ENCODE results near the gene MARK4. TPM values are rescaled to one million over a fixed set of nuclear protein-coding genes. Genes with fewer than 3 reads are reported as not detected.

The MARK4 gene
- total RNA-seq, 2 donors from 2014 or later, result 28.2 to 30.9 TPM

DNA sequence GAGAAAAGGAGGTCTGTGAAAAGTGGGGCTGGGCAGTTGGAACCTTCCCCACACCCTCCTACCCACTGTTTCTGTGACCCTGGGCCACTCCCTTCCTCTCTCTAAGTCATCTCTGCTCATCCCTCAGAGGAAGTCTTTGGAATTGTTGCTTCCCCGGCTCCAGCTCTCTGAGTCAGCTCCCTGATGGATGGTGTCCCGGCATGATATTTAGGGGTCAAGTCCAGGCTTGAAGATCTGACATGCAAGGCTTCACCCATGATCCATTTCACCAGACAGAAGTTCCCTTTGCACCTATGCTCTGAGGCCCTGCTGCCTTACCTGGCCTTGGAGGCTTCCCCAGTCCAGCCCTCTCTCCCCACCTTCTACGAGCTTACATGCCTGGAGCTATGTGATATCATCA lies 19.2 kb upstream of the MARK4 start:
- DNase-seq (ENCODE audit: low spot score in 2 of 2), result no peak
- Mint-ChIP-seq H3K36me3 (peaks cover 0 to 5% of the 10 kb centered on the region in 2 donors), H3K9me3 (no peaks in the 10 kb centered on the region), H3K27ac (no peak overlapping the region)
- ATAC-seq, result no peak

DNA sequence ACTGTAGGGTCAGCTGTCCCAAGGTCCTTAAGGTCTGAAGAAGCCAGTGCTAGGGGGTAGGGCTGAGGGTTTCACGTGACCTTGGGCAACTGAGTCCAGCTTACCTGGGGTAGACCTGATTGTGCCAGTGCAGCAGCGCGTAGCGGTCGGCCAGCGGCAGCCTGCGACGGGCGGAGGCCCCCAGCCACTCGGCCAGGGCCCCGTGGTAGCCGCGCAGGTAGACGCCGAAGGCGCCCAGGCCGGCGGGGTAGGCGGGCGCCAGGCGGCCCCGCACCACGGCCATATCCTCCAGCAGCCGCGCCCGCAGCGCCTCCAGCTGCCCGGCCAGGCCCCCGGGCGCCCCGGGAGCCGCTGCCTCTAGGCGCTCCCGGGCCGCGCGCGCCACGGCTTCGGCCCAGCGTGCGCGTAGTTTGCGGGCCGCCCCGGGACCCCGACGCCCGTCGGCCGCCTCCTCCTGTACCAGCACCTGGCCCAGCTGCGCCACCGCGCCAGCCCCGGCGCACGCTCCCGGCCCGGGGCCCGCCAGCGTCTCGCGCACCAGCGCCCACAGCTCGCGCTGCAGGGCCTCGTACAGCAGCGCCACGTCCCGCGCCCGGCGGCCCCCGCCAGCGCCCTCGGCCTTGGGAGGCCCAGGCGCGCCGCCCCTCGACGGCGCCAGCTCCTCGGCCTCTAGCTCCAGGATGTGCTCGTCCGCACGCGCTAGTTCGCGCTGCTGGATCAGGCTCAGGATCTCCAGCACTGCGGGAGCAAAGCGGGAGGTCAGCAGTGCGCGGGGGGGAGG lies 16.8 kb upstream of the MARK4 start:
- H3K36me3 Mint-ChIP-seq, result peaks cover 0 to 5% of the 10 kb centered on the region in 2 donors
- no peaks in the 10 kb centered on the region for H3K9me3 Mint-ChIP-seq
- no peak for DNase-seq (ENCODE audit: low spot score in 2 of 2)
- H3K27ac Mint-ChIP-seq, result no peak overlapping the region
- no peak for ATAC-seq

DNA sequence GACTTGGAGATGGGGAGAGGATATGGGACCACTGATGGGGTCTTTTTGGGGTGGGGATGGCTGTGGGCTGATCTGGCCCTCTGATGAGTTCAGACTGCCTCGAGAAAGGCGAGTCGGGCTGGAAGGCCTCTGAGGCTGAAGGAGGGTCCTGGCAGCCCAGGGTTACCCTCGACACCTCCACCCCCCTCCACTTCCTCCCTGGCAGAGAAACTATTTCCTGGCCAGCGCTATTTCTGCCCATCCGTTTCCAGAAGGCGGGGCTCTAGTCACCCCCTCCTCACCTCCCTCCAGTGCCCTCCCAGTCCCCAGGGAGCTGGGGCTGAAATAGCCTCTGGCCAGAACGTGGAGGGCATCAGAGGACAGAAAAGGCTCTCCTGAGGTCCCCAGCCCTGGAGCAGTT lies 15.6 kb upstream of the MARK4 start:
- no peak overlapping the region for H3K27ac Mint-ChIP-seq

DNA sequence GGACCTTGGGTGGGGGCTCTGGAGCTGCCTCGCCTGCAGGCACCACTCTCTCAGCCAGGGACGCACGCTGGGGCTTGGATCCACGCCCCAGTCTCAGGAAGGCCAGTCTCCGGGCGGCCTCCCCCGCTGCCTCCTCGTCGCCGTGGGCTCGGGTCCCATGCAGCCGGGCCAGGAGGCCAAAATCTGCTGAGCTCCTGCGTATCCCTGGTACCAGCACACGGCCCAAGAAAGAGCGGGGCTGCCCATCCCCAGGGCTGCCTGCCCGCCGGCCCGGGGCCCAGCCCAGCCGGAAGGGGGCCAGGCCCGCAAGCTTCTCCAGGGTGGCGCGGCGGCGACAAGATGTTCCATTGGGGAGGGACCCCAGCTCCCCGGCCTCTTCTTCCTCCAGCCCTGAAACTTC lies 12.5 kb upstream of the MARK4 start:
- Mint-ChIP-seq H3K27ac (no peak overlapping the region), H3K36me3 (peaks cover 0 to 4% of the 10 kb centered on the region in 2 donors), H3K9me3 (no peaks in the 10 kb centered on the region)
- no peak for ATAC-seq
- DNase-seq (ENCODE audit: low spot score in 2 of 2), result no peak

More for the DNA sequence above, 15.6 kb upstream of the MARK4 start:
- DNase-seq (ENCODE audit: low spot score in 2 of 2) (no peak), ATAC-seq (no peak)
- peaks cover 0 to 5% of the 10 kb centered on the region in 2 donors for H3K36me3 Mint-ChIP-seq
- no peaks in the 10 kb centered on the region for H3K9me3 Mint-ChIP-seq

GRCh38 chr19:45243144-45243732 lies 7.8 kb upstream of the MARK4 start:
- no peak overlapping the region for H3K27ac Mint-ChIP-seq
- H3K9me3 Mint-ChIP-seq, result no peaks in the 10 kb centered on the region
- H3K36me3 Mint-ChIP-seq, result no peaks in the 10 kb centered on the region
- DNase-seq (ENCODE audit: low spot score in 2 of 2) (no peak), ATAC-seq (no peak)

DNA sequence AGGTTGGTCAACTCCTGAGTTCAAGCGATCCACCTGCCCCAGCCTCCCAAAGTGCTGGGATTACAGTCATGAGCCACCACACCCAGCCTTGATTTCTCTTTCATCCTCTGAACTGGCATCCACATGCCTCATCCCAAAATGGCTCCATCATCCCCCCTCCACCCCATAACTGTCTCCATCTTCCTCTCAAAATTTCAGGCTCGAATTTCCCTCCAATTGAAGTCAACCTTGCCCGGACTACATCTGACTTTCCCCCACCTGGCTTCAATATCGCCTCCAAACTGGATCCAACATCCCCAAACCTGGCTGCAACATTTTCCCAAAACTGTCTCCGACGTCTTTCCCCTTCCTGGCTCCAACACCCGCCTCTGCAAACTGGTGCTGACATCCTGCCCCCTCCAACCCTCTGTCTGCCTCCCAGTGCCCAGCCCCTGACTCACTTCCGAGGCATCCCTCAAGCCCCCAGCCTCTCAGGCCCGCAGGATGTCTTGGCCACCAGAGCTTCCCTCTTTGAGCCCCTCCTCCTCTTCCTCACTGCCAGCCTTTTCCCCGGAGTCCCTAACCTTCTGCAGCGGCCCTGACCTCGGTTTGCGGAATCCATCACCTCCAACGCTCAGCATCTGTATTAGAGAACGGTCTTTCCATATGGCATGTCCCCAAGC lies 6.8 kb upstream of the MARK4 start:
- no peak for DNase-seq (ENCODE audit: low spot score in 2 of 2)
- Mint-ChIP-seq H3K9me3 (no peaks in the 10 kb centered on the region), H3K36me3 (no peaks in the 10 kb centered on the region), H3K27ac (no peak overlapping the region)
- no peak for ATAC-seq

DNA sequence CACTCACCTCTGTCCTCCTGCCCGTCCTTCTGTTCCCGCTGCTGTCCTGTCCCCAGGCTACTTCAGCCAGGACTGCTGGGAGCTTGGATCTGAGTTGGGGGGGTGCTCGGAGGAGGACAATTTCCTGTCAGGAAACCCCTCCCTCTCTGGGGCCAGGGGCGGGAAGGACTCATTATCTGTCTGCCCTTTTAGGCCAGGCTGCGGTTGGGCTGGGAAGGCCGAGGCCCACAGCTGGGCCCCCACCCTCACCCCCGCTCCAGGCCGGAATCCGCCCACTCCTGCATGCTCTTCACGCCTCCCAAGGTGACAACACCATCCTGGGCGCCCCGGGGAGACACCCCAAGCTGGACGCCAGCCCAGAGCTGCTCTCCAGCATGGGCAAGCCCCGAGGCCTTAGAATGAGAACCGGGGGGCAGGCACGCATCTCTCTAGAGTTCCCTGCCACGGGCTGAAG lies 5.7 kb upstream of the MARK4 start, which contains the start of gene EXOC3L2:
TSS of gene EXOC3L2 (minus strand) at position 74 of the 454 bp plus-strand sequence. CDS start 6,362 bp downstream, outside the sequence.
- no peak for DNase-seq (ENCODE audit: low spot score in 2 of 2)
- ATAC-seq, result no peak
- H3K9me3 Mint-ChIP-seq, result no peaks in the 10 kb centered on the region
- no peaks in the 10 kb centered on the region for H3K36me3 Mint-ChIP-seq
- H3K27ac Mint-ChIP-seq, result no peak within 1 kb of the TSS

- ATAC-seq, result no peak
- Mint-ChIP-seq H3K9me3 (no peaks in the 10 kb centered on the region), H3K36me3 (no peaks in the 10 kb centered on the region), H3K27ac (no peak overlapping the region)
- DNase-seq (ENCODE audit: low spot score in 2 of 2), result no peak
Observed at GRCh38 chr19:45245826-45246225, 5.2 kb upstream of the MARK4 start.

GRCh38 chr19:45247136-45247535 lies 3.9 kb upstream of the MARK4 start:
- no peak for ATAC-seq
- Mint-ChIP-seq H3K27ac (no peak overlapping the region), H3K9me3 (no peaks in the 10 kb centered on the region), H3K36me3 (no peaks in the 10 kb centered on the region)
- no peak for DNase-seq (ENCODE audit: low spot score in 2 of 2)

DNA sequence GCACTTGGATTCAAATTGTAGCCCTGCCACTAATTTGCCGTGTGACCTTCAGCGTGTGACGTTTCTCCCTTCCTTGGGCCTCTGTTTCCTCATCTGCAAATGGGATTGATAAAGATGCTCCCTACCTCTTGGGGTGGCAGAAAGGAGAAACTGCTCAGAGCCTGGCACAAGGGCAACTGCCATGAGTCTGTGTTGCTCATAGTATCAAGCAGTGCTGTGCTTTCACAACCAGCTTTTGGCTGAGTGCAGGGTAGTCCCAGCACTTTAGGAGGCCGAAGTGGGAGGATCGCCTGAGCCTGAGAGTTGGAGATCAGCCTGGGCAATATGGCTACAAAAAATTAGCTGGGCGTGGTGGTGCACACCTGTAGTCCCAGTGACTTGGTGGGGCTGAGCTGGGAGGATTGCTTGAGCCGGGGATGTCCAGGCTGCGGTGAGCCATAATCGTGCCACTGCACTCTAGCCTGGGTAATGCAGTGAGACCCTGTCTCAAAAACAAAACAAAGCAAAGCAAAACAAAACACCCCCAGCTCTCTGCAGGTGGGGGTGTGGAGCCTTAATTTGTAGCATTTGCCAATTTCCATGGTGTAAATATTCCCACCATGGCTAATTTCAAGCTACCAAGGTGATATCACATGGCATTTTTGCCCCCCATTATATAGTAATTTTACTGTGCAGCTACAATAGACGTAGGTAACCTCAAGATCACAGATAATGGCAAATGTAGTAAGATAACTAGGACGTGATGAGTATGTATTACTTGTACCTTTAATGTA lies 1.6 kb upstream of the MARK4 start:
- H3K36me3 Mint-ChIP-seq, result no peaks in the 10 kb centered on the region
- H3K27ac Mint-ChIP-seq, result no peak overlapping the region
- H3K9me3 Mint-ChIP-seq, result no peaks in the 10 kb centered on the region
- DNase-seq (ENCODE audit: low spot score in 2 of 2) (no peak), ATAC-seq (no peak)

DNA sequence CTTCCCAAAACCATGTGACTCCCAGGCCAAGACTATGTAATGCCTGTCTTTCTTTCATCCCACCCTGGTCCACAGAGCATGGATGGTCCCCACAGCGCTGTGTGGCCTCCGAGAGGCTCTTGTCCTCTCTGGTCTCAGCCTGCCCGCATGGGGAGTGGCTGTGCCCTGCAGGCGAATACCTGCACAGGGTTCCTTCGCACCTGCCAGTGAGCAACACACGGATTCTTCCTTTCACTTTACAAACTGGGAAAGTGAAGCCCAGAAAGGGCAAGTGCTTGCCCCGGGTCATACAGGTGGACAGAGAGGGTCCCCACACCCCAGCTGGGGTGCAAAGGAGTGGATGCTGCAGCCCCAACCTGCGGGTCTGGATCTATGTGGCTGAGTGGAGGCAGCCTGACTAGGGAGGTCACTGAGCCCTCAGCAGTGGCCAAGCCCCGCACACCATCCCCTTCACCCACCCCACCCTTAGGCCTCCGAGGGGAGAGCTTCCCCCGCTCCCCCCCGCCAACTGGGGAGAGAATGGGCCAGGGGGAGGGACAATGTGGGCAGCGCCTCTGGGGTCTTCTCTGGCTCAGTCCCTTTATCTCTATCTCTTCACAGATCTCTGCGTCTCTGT lies 747 bp upstream of the MARK4 start:
- ATAC-seq, result peak in 1 of 2 donors; percentile 1
- H3K36me3 Mint-ChIP-seq, result no peaks in the 10 kb centered on the region
- DNase-seq (ENCODE audit: low spot score in 2 of 2), result no peak
- H3K9me3 Mint-ChIP-seq, result no peaks in the 10 kb centered on the region
- H3K27ac Mint-ChIP-seq, result peak overlapping the region; percentile 76 to 81

GRCh38 chr19:45251452-45252354 lies 632 bp downstream of the MARK4 start:
- ATAC-seq, result peak; percentile 43
- DNase-seq (ENCODE audit: low spot score in 2 of 2), result peak in 1 of 2 donors; percentile 32
- Mint-ChIP-seq H3K36me3 (no peaks in the 10 kb centered on the region), H3K9me3 (no peaks in the 10 kb centered on the region), H3K27ac (peak overlapping the region; percentile 80 to 90)

DNA sequence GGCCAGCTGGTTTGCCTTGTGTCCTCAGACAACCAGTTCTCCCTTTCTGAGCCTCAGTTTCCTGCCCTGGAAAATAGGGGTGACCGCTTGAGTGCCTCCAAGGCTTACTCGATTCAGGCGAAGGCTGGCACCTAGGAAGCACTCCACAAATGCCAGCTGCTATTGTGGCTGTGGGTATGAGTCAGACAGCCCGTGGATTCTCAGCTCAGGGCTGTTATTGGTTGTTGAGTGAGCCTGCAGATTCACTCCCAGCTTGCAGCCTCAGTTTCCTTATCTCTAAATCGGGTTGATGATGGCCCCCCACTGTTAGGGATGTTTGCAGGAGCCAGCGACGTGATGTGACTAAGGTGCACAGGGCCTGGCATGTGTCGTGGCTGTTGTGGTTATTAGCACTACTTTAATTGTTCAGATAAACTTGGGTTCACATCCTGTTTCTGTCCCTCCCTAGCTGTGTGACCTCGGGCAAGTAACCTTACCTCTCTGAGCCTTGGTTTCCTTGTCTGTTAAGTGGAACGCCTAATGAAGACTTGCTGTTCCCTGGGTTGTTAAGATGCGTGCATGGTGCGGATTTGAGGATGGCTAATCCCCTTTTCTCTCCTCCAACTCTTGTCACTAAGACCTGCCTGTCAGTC lies 2.4 kb downstream of the MARK4 start:
- Mint-ChIP-seq H3K27ac (peak overlapping the region in 1 of 2 donors; percentile 80), H3K9me3 (no peaks in the 10 kb centered on the region), H3K36me3 (no peaks in the 10 kb centered on the region)
- DNase-seq (ENCODE audit: low spot score in 2 of 2) (no peak), ATAC-seq (no peak)

DNA sequence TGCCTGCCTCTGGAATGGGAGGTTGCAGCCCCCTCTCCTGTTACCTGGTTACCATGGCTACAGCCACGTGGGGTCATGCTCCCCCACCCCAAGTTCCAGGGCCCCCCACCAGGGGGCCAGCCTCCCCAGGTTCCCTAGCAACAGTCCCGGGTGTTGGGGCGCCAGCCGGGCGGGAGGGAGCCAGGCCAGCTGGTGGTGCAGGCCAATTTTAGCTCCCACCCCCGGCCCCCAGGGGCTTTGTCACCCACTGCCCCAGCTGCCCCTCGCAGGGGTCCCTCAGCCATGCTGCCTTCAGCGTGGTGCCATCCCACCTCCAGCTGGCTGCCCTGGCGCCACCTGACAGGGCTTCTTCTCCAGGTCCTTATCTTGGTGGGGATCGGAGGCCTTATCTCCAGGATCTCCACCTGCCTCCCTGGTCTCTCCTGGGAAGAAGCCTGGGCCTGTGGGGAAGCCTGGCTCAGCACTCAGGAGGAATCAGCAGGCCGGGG lies 3.0 kb downstream of the MARK4 start:
- no peak for ATAC-seq
- peak overlapping the region in 1 of 2 donors; percentile 80 for H3K27ac Mint-ChIP-seq
- no peaks in the 10 kb centered on the region for H3K9me3 Mint-ChIP-seq
- H3K36me3 Mint-ChIP-seq, result no peaks in the 10 kb centered on the region
- DNase-seq (ENCODE audit: low spot score in 2 of 2), result peak in 1 of 2 donors; percentile 24

DNA sequence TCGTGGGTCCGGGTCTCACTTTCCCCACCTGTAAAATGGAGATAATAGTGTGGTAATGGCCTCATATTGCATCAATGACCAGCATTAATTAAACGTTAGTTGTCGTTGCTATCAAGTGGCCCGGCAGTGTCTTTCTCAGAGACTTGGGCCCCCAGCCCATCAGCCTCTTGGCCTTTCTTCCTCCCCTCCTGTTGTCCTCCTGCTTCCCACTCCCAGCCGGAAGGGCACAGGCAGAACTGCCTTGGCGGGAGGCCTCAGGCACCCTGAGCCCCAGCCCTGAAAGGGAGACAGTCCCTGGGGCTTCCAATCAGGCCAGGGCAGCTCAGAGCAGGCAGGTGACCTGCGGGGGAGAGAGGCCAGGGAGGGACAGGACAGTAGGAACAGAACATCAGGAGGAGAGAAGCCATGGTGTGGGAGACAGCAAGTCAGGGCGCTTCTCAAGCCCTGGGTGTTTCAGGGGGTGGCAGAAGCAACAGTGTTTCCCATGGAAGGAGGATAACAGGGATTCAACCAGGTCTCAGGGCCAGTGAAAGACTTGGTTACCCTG lies 4.6 kb downstream of the MARK4 start:
- H3K27ac Mint-ChIP-seq, result peak overlapping the region in 1 of 2 donors; percentile 68
- ATAC-seq, result no peak
- H3K9me3 Mint-ChIP-seq, result no peaks in the 10 kb centered on the region

More for the DNA sequence above, 4.6 kb downstream of the MARK4 start:
- no peak for DNase-seq (ENCODE audit: low spot score in 2 of 2)
- no peaks in the 10 kb centered on the region for H3K36me3 Mint-ChIP-seq
